Mesenchymal stem cell (in vitro differentiated cells and primary cell): ENCODE results near the gene FERMT3.

Source experiments
- DNase-seq: peaks from one replicate; pipeline ENCODE4 v3.0.0-alpha.2; 2013
- H2AFZ ChIP-seq: one replicate; pipeline ENCODE4 v1.6.1; 2013; ENCODE audit warnings: low read depth, mild to moderate bottlenecking, control low read depth, inconsistent platforms, low read length, moderate library complexity
- H2AK5ac ChIP-seq: 2 replicates; pipeline ENCODE4 v1.6.1; 2013; ENCODE audit warnings: low read length, moderate library complexity, mild to moderate bottlenecking, inconsistent platforms; ENCODE audit not compliant: severe bottlenecking
- H2BK120ac ChIP-seq: one replicate; pipeline ENCODE4 v1.6.1; 2013; ENCODE audit warnings: low read depth, mild to moderate bottlenecking, inconsistent platforms, low read length, moderate library complexity
- H2BK12ac ChIP-seq, 2 experiments: one replicate each; pipeline ENCODE4 v1.6.1; 2013; ENCODE audit warnings: inconsistent platforms in 2 of 2, low read length in 2 of 2, mild to moderate bottlenecking in 2 of 2, moderate library complexity in 2 of 2, control low read depth in 1 of 2
- H2BK15ac ChIP-seq: one replicate; pipeline ENCODE4 v1.6.1; 2013; ENCODE audit warnings: mild to moderate bottlenecking, low read depth, inconsistent platforms; ENCODE audit not compliant: poor library complexity, severe bottlenecking
- H2BK5ac ChIP-seq: 2 replicates; pipeline ENCODE4 v1.6.1; 2013; ENCODE audit warnings: low read depth, mild to moderate bottlenecking, low read length, control low read depth, inconsistent platforms; ENCODE audit not compliant: poor library complexity, severe bottlenecking
- H3K14ac ChIP-seq, 2 experiments: one replicate each; pipeline ENCODE4 v1.6.1; 2013; ENCODE audit warnings: inconsistent platforms in 2 of 2, low read length in 2 of 2, control low read depth in 1 of 2, mild to moderate bottlenecking in 1 of 2, moderate library complexity in 1 of 2
- H3K18ac ChIP-seq, 2 experiments: one replicate each; pipeline ENCODE4 v1.6.1; 2013; ENCODE audit warnings: inconsistent platforms in 2 of 2, low read length in 2 of 2, control low read depth in 1 of 2, low read depth in 1 of 2, mild to moderate bottlenecking in 1 of 2
- H3K23ac ChIP-seq, 2 experiments: one replicate each; pipeline ENCODE4 v1.6.1; 2013; ENCODE audit warnings: inconsistent platforms in 2 of 2, low read length in 2 of 2, mild to moderate bottlenecking in 2 of 2, moderate library complexity in 2 of 2, control low read depth in 1 of 2
- H3K27ac ChIP-seq: 2 replicates; pipeline ENCODE4 v1.5.1; 2013; ENCODE audit warnings: mild to moderate bottlenecking, moderate library complexity, low read length, control low read depth, inconsistent platforms; ENCODE audit not compliant: poor library complexity, severe bottlenecking
- H3K27me3 ChIP-seq, 2 experiments: 2 replicates each; pipeline versions ENCODE4 v1.6.1 to v1.7.0; 2013; ENCODE audit warnings: low read length in 2 of 2, mild to moderate bottlenecking in 2 of 2, moderate library complexity in 2 of 2, control low read depth in 1 of 2, inconsistent platforms in 1 of 2; ENCODE audit not compliant: control insufficient read depth in 1 of 2, insufficient read depth in 1 of 2
- H3K36me3 ChIP-seq, 2 experiments: 2 replicates each; pipeline versions ENCODE4 v1.6.1 to v1.7.0; 2013; ENCODE audit warnings: low read length in 2 of 2, control low read depth in 1 of 2, inconsistent platforms in 1 of 2, low read depth in 1 of 2, mild to moderate bottlenecking in 1 of 2; ENCODE audit not compliant: insufficient read depth in 2 of 2, control insufficient read depth in 1 of 2
- H3K4ac ChIP-seq, 2 experiments: one replicate each; pipeline ENCODE4 v1.6.1; 2013; ENCODE audit warnings: inconsistent platforms in 2 of 2, low read length in 2 of 2, mild to moderate bottlenecking in 2 of 2, moderate library complexity in 2 of 2, control low read depth in 1 of 2, low read depth in 1 of 2
- H3K4me1 ChIP-seq: 2 replicates; pipeline ENCODE4 v1.6.1; 2013; ENCODE audit warnings: low read depth, low read length, control low read depth; ENCODE audit not compliant: control insufficient read depth, insufficient read depth
- H3K4me2 ChIP-seq: 2 replicates; pipeline ENCODE4 v1.6.1; 2013; ENCODE audit warnings: low read length, mild to moderate bottlenecking, inconsistent platforms; ENCODE audit not compliant: poor library complexity, severe bottlenecking
- H3K4me3 ChIP-seq, 2 experiments: 2 replicates each; pipeline versions ENCODE4 v1.5.1 to v1.7.0; 2013; ENCODE audit warnings: low read length in 2 of 2, mild to moderate bottlenecking in 2 of 2, control low read depth in 1 of 2, low read depth in 1 of 2; ENCODE audit not compliant: insufficient read depth in 1 of 2
- H3K79me1 ChIP-seq: replicated peaks from 2 replicates; pipeline ENCODE4 v1.6.1; 2013; ENCODE audit warnings: mild to moderate bottlenecking, control low read depth, low read length, inconsistent platforms; ENCODE audit not compliant: poor library complexity, severe bottlenecking
- H3K9ac ChIP-seq: 2 replicates; pipeline ENCODE4 v1.7.0; 2013; ENCODE audit warnings: mild to moderate bottlenecking, low read length, moderate library complexity
- H3K9me3 ChIP-seq: 2 replicates; pipeline ENCODE4 v1.7.0; 2013; ENCODE audit warnings: mild to moderate bottlenecking, low read length; ENCODE audit not compliant: control insufficient read depth
- H4K8ac ChIP-seq: one replicate; pipeline ENCODE4 v1.6.1; 2013; ENCODE audit warnings: inconsistent platforms, mild to moderate bottlenecking, low read length, moderate library complexity
- H4K91ac ChIP-seq: one replicate; pipeline ENCODE4 v1.6.1; 2013; ENCODE audit warnings: mild to moderate bottlenecking, low read length, inconsistent platforms
- WGBS: methylation state at CpG from one replicate; pipeline ENCODE4 v1.1.7; 2013; ENCODE audit warnings: mixed read lengths; 5-methylcytosine and 5-hydroxymethylcytosine counted together

FERMT3 gene

GRCh38 chr11:64218628-64219353, 12.3 kb downstream of the FERMT3 start:
- H2BK120ac ChIP-seq = no peak overlapping the region
- H2AFZ ChIP-seq = no peak overlapping the region
- H3K27me3 ChIP-seq = no peaks in the 10 kb centered on the region
- no peak overlapping the region for H3K18ac ChIP-seq
- peaks cover 10% of the 10 kb centered on the region for H3K4me1 ChIP-seq
- no peak overlapping the region for H2BK5ac ChIP-seq
- H3K23ac ChIP-seq = no peak overlapping the region
- 90% methylated on average over 11 of the region's 11 CpGs for WGBS
- no peak overlapping the region for H3K27ac ChIP-seq
- H2BK15ac ChIP-seq = no peak overlapping the region
- no peak overlapping the region for H3K4ac ChIP-seq
- peaks cover 18 to 31% of the 10 kb centered on the region in 2 experiments for H3K36me3 ChIP-seq
- H2AK5ac ChIP-seq = no peak overlapping the region
- H3K9me3 ChIP-seq = no peaks in the 10 kb centered on the region
- no peak overlapping the region for H3K9ac ChIP-seq
- no peak overlapping the region for H4K91ac ChIP-seq
- no peak overlapping the region for H4K8ac ChIP-seq
- no peak overlapping the region for H3K4me2 ChIP-seq
- H3K79me1 ChIP-seq = peaks cover 9% of the 10 kb centered on the region
- no peak overlapping the region for H2BK12ac ChIP-seq
- no peak for DNase-seq
- H3K4me3 ChIP-seq = no peak overlapping the region
- no peak overlapping the region for H3K14ac ChIP-seq

- Histone ChIP-seq H2AFZ (no peak overlapping the region), H2BK12ac (no peak overlapping the region), H3K36me3 (peaks cover 22 to 36% of the 10 kb centered on the region in 2 experiments), H3K27me3 (no peaks in the 10 kb centered on the region), H2BK5ac (no peak overlapping the region), H3K4me3 (no peak overlapping the region), H3K23ac (no peak overlapping the region), H3K9me3 (no peaks in the 10 kb centered on the region), H2AK5ac (no peak overlapping the region), H4K91ac (no peak overlapping the region), H2BK120ac (no peak overlapping the region), H3K27ac (no peak overlapping the region), H3K4me2 (no peak overlapping the region), H3K4ac (no peak overlapping the region), H3K14ac (no peak overlapping the region), H2BK15ac (no peak overlapping the region), H3K18ac (no peak overlapping the region), H3K9ac (no peak overlapping the region), H3K4me1 (peaks cover 15% of the 10 kb centered on the region), H3K79me1 (peaks cover 11% of the 10 kb centered on the region), H4K8ac (no peak overlapping the region)
- DNase-seq = no peak
- WGBS = 100% methylated on average over 3 of the region's 7 CpGs
Observed at GRCh38 chr11:64219354-64219684, 12.8 kb downstream of the FERMT3 start.

DNA sequence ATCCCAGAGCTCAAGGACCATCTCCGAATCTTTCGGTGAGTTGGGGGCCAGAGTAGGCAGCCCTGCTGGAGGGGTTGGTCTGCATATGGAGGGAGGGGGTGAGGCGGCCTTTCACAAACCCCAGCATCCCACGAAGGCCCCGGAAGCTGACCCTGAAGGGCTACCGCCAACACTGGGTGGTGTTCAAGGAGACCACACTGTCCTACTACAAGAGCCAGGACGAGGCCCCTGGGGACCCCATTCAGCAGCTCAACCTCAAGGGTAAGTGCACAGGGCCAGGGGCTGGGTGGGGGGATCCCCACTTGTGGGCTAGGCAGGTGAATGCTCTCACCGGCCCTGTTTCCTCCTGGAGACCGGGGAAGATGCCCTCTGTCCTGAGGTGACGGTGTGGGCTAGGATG, 13.2 kb downstream of the FERMT3 start:
- Histone ChIP-seq H3K9me3 (no peaks in the 10 kb centered on the region), H2AFZ (no peak overlapping the region), H2BK15ac (no peak overlapping the region), H2BK12ac (no peak overlapping the region), H3K27me3 (no peaks in the 10 kb centered on the region), H3K4me3 (no peak overlapping the region), H4K91ac (no peak overlapping the region), H3K4me2 (no peak overlapping the region), H3K79me1 (peaks cover 16% of the 10 kb centered on the region), H3K18ac (no peak overlapping the region), H2BK5ac (no peak overlapping the region), H3K9ac (no peak overlapping the region), H2AK5ac (no peak overlapping the region), H3K23ac (no peak overlapping the region), H3K36me3 (peaks cover 23 to 40% of the 10 kb centered on the region in 2 experiments), H3K27ac (no peak overlapping the region), H3K14ac (no peak overlapping the region), H3K4me1 (peaks cover 20% of the 10 kb centered on the region), H2BK120ac (no peak overlapping the region), H4K8ac (no peak overlapping the region), H3K4ac (no peak overlapping the region)
- DNase-seq = no peak
- 98% methylated on average over 9 of the region's 10 CpGs for WGBS

DNA sequence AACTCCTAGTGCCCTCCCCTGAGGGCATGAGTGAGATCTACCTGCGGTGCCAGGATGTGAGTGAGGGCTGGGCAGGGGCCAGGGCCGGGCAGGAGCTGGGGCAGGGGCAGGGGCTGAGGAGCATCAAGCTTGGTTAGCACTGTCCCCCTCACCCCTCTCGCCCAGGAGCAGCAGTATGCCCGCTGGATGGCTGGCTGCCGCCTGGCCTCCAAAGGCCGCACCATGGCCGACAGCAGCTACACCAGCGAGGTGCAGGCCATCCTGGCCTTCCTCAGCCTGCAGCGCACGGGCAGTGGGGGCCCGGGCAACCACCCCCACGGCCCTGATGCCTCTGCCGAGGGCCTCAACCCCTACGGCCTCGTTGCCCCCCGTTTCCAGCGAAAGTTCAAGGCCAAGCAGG, 13.8 kb downstream of the FERMT3 start:
- peak overlapping the region; percentile 56 for H4K91ac ChIP-seq
- H2BK15ac ChIP-seq = no peak overlapping the region
- H3K4me1 ChIP-seq = peaks cover 25% of the 10 kb centered on the region
- no peak overlapping the region for H3K4ac ChIP-seq
- WGBS = 97% methylated on average over 17 of the region's 17 CpGs
- no peak overlapping the region for H3K23ac ChIP-seq
- H3K18ac ChIP-seq = no peak overlapping the region
- no peak overlapping the region for H3K27ac ChIP-seq
- H2BK5ac ChIP-seq = no peak overlapping the region
- H2AK5ac ChIP-seq = no peak overlapping the region
- no peak overlapping the region for H2BK12ac ChIP-seq
- H2BK120ac ChIP-seq = no peak overlapping the region
- H3K9me3 ChIP-seq = no peaks in the 10 kb centered on the region
- DNase-seq = no peak
- H3K4me3 ChIP-seq = no peak overlapping the region
- no peak overlapping the region for H4K8ac ChIP-seq
- H3K79me1 ChIP-seq = peaks cover 17% of the 10 kb centered on the region
- no peak overlapping the region for H2AFZ ChIP-seq
- no peak overlapping the region for H3K14ac ChIP-seq
- no peak overlapping the region for H3K4me2 ChIP-seq
- H3K36me3 ChIP-seq = peaks cover 23 to 41% of the 10 kb centered on the region in 2 experiments
- H3K9ac ChIP-seq = no peak overlapping the region
- no peaks in the 10 kb centered on the region for H3K27me3 ChIP-seq
